IPS-20b (cell line): ENCODE results near the gene ADCY9.

Source experiments
- H3K27ac ChIP-seq: one replicate; pipeline ENCODE4 v1.5.1; 2013; ENCODE audit warnings: low read length
- H3K27me3 ChIP-seq: 2 replicates; pipeline ENCODE4 v1.6.1; 2013; ENCODE audit warnings: mild to moderate bottlenecking, low read length, inconsistent platforms; ENCODE audit not compliant: insufficient read depth
- H3K36me3 ChIP-seq: 2 replicates; pipeline ENCODE4 v1.6.1; 2013; ENCODE audit warnings: low read depth, mild to moderate bottlenecking, inconsistent platforms, low read length, moderate library complexity; ENCODE audit not compliant: insufficient read depth
- H3K4me1 ChIP-seq: 2 replicates; pipeline ENCODE4 v1.6.1; 2013; ENCODE audit warnings: mild to moderate bottlenecking, control low read depth, inconsistent platforms, low read length, moderate library complexity; ENCODE audit not compliant: insufficient read depth
- H3K4me3 ChIP-seq: 2 replicates; pipeline ENCODE4 v1.5.1; 2013; ENCODE audit warnings: mild to moderate bottlenecking, low read length, inconsistent platforms
- H3K9ac ChIP-seq: 2 replicates; pipeline ENCODE4 v1.6.1; 2013; ENCODE audit warnings: low read depth, mild to moderate bottlenecking, inconsistent platforms, low read length, moderate library complexity
- H3K9me3 ChIP-seq: 2 replicates; pipeline ENCODE4 v1.6.1; 2013; ENCODE audit warnings: mild to moderate bottlenecking, low read depth, low read length, inconsistent platforms; ENCODE audit not compliant: insufficient read depth

Gene ADCY9

GRCh38 chr16:4105848-4106247 is 10.4 kb downstream of the ADCY9 start:
- Histone ChIP-seq H3K36me3 (no peaks in the 10 kb centered on the region), H3K9me3 (no peaks in the 10 kb centered on the region), H3K27ac (no peak overlapping the region), H3K27me3 (no peaks in the 10 kb centered on the region), H3K9ac (no peak overlapping the region), H3K4me3 (no peak overlapping the region), H3K4me1 (no peaks in the 10 kb centered on the region)

GRCh38 chr16:4103745-4104144 is 12.5 kb downstream of the ADCY9 start:
- Histone ChIP-seq H3K27ac (no peak overlapping the region), H3K9ac (no peak overlapping the region), H3K4me1 (no peaks in the 10 kb centered on the region), H3K27me3 (no peaks in the 10 kb centered on the region), H3K9me3 (no peaks in the 10 kb centered on the region), H3K36me3 (no peaks in the 10 kb centered on the region), H3K4me3 (no peak overlapping the region)

- Histone ChIP-seq H3K9ac (no peak overlapping the region), H3K27me3 (no peaks in the 10 kb centered on the region), H3K36me3 (no peaks in the 10 kb centered on the region), H3K27ac (no peak overlapping the region), H3K4me1 (no peaks in the 10 kb centered on the region), H3K4me3 (no peak overlapping the region), H3K9me3 (no peaks in the 10 kb centered on the region)
These were observed 14.6 kb downstream of the ADCY9 start for GRCh38 chr16:4101421-4102219.

- H3K9ac ChIP-seq = no peak overlapping the region
- H3K9me3 ChIP-seq = no peaks in the 10 kb centered on the region
- no peaks in the 10 kb centered on the region for H3K36me3 ChIP-seq
- H3K27ac ChIP-seq = no peak overlapping the region
- H3K4me3 ChIP-seq = no peak overlapping the region
- H3K27me3 ChIP-seq = no peaks in the 10 kb centered on the region
- H3K4me1 ChIP-seq = no peaks in the 10 kb centered on the region
These were observed 17.7 kb downstream of the ADCY9 start for GRCh38 chr16:4098501-4098900.

- no peaks in the 10 kb centered on the region for H3K27me3 ChIP-seq
- no peaks in the 10 kb centered on the region for H3K4me1 ChIP-seq
These were observed 18.4 kb downstream of the ADCY9 start for GRCh38 chr16:4097826-4098240.

GRCh38 chr16:4096509-4096908 is 19.7 kb downstream of the ADCY9 start:
- Histone ChIP-seq H3K4me1 (no peaks in the 10 kb centered on the region), H3K27ac (no peak overlapping the region), H3K9me3 (no peaks in the 10 kb centered on the region), H3K4me3 (no peak overlapping the region), H3K9ac (no peak overlapping the region), H3K36me3 (no peaks in the 10 kb centered on the region), H3K27me3 (no peaks in the 10 kb centered on the region)

More at GRCh38 chr16:4097826-4098240, 18.4 kb downstream of the ADCY9 start:
- Histone ChIP-seq H3K27ac (no peak overlapping the region), H3K36me3 (no peaks in the 10 kb centered on the region), H3K4me3 (no peak overlapping the region), H3K9me3 (no peaks in the 10 kb centered on the region), H3K9ac (no peak overlapping the region)

GRCh38 chr16:4094127-4094773 is 22.0 kb downstream of the ADCY9 start:
- Histone ChIP-seq H3K27ac (no peak overlapping the region), H3K27me3 (no peaks in the 10 kb centered on the region), H3K4me1 (peaks cover 4% of the 10 kb centered on the region; the same call in 1 of the 2 replicates), H3K9ac (no peak overlapping the region), H3K9me3 (no peaks in the 10 kb centered on the region), H3K4me3 (no peak overlapping the region), H3K36me3 (no peaks in the 10 kb centered on the region)

- H3K4me3 ChIP-seq = no peak overlapping the region
- H3K27ac ChIP-seq = no peak overlapping the region
These were observed 22.6 kb downstream of the ADCY9 start for GRCh38 chr16:4093495-4094126.

GRCh38 chr16:4092547-4093265 is 23.5 kb downstream of the ADCY9 start:
- no peaks in the 10 kb centered on the region for H3K9me3 ChIP-seq
- H3K27me3 ChIP-seq = no peaks in the 10 kb centered on the region
- no peak overlapping the region for H3K27ac ChIP-seq
- H3K36me3 ChIP-seq = no peaks in the 10 kb centered on the region
- H3K4me1 ChIP-seq = peaks cover 4% of the 10 kb centered on the region; the same call in 1 of the 2 replicates
- no peak overlapping the region for H3K9ac ChIP-seq
- H3K4me3 ChIP-seq = no peak overlapping the region

More at GRCh38 chr16:4093495-4094126, 22.6 kb downstream of the ADCY9 start:
- Histone ChIP-seq H3K27me3 (no peaks in the 10 kb centered on the region), H3K36me3 (no peaks in the 10 kb centered on the region), H3K9me3 (no peaks in the 10 kb centered on the region), H3K9ac (no peak overlapping the region), H3K4me1 (peaks cover 4% of the 10 kb centered on the region; the same call in 1 of the 2 replicates)

- no peaks in the 10 kb centered on the region for H3K36me3 ChIP-seq
- peaks cover 4% of the 10 kb centered on the region; the same call in 1 of the 2 replicates for H3K4me1 ChIP-seq
- no peaks in the 10 kb centered on the region for H3K9me3 ChIP-seq
- H3K9ac ChIP-seq = no peak overlapping the region
- no peak overlapping the region for H3K4me3 ChIP-seq
- no peak overlapping the region for H3K27ac ChIP-seq
- no peaks in the 10 kb centered on the region for H3K27me3 ChIP-seq
These were observed 24.8 kb downstream of the ADCY9 start for GRCh38 chr16:4091240-4092012.
